GM21423 (cell line): ENCODE results near the gene AXIN1.
A peak's percentile ranks its signal among the peaks of the same experiment; 100 is the strongest.
"Not testable (repeated sequence)": the region's sequence is repeated elsewhere in the genome, so short reads cannot be mapped to it uniquely, and the experiment has no call there.

Experiments used
- ATAC-seq: cut with Tn5 transposase; IDR thresholded peaks from one replicate; pipeline ENCODE4 v1.9.1; 2021; ENCODE audit warnings: mild to moderate bottlenecking, moderate library complexity; ENCODE audit not compliant: unreplicated experiment

AXIN1 gene

GRCh38 chr16:369866-370436 lies 17.4 kb upstream of the AXIN1 start:
- ATAC-seq, result no peak

- ATAC-seq, result no peak
Measured at GRCh38 chr16:369275-369865, 16.8 kb upstream of the AXIN1 start.

GRCh38 chr16:368388-369158 lies 16.1 kb upstream of the AXIN1 start:
- ATAC-seq, result no peak

GRCh38 chr16:367333-367903 lies 14.9 kb upstream of the AXIN1 start:
- ATAC-seq, result no peak

GRCh38 chr16:366476-366875 lies 14.0 kb upstream of the AXIN1 start:
- no peak for ATAC-seq

GRCh38 chr16:364595-365491 lies 12.3 kb upstream of the AXIN1 start:
- no peak for ATAC-seq

- no peak for ATAC-seq
Measured at GRCh38 chr16:363766-364490, 11.4 kb upstream of the AXIN1 start.

GRCh38 chr16:363110-363765 lies 10.7 kb upstream of the AXIN1 start:
- no peak for ATAC-seq

- ATAC-seq, result not testable (repeated sequence)
Measured at GRCh38 chr16:362702-362999, 10.1 kb upstream of the AXIN1 start.

GRCh38 chr16:361872-362701 lies 9.6 kb upstream of the AXIN1 start:
- peak; percentile 50 for ATAC-seq

GRCh38 chr16:361341-361871 lies 8.9 kb upstream of the AXIN1 start:
- no peak for ATAC-seq

- ATAC-seq, result no peak
Measured at GRCh38 chr16:360698-361336, 8.3 kb upstream of the AXIN1 start.

- ATAC-seq, result no peak
Measured at GRCh38 chr16:359871-360697, 7.6 kb upstream of the AXIN1 start.

- ATAC-seq, result no peak
Measured at GRCh38 chr16:359067-359763, 6.7 kb upstream of the AXIN1 start.

- no peak for ATAC-seq
Measured at GRCh38 chr16:356741-357140, 4.2 kb upstream of the AXIN1 start.

- ATAC-seq, result no peak
Measured at GRCh38 chr16:354971-355461, 2.5 kb upstream of the AXIN1 start.
